ENCODE results near the gene CES4A.
"Not testable (repeated sequence)": the region's sequence is repeated elsewhere in the genome, so short reads cannot be mapped to it uniquely, and the experiment has no call there.

Gene CES4A

DNA sequence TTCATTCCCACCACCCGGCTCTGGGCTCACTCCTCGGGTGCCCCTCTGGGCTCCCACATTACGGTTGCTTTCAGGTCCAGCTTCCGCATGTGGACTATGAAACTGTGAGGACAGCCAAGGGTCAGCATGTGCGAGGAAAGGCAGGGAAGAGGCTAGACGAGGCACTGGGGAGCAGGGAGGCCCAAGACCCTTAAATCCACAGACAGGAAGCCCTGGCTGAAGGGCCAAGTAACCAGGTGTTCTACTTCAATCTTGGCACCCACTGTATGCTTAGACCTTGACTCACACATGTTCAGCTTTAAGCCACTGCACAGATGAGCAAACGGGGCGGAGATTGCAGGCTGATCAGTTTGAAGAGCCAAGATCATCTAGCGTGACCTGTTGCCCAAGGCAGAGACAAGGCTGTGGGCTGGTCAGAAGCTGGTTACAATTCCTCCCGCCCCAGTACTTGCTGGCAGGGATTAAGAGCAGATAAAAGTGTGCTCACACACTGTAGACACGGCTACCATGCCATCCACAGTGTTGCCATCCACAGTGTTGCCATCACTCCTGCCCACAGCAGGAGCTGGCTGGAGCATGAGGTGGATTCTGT is at the start of gene CES4A:
Gene CES4A, plus strand, starts transcription at position 393 of the 592 bp plus-strand sequence. Its CDS starts 184 bp downstream, at position 577.
- peak; percentile 46 for DNase-seq

DNA sequence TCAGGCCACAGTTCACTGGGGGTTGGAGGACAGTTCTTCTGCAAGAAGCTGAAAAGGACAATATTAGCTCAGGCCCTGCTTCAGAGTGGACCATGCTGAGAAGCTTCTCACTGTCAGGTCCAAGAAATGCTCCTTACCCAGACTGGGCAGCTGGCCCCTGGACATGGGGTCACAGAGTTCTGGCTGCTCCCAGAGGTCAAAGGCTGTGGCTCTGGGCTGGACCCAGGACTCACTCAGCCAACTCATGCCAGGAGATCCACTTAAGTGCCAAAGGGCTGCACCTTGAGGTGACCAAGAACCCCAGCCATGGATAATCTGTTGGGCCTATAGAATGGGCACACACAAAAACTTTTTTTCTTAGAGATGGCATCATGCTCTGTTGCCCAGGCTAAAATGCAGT is 49.0 kb upstream of the CES4A start:
- DNase-seq: no peak

DNA sequence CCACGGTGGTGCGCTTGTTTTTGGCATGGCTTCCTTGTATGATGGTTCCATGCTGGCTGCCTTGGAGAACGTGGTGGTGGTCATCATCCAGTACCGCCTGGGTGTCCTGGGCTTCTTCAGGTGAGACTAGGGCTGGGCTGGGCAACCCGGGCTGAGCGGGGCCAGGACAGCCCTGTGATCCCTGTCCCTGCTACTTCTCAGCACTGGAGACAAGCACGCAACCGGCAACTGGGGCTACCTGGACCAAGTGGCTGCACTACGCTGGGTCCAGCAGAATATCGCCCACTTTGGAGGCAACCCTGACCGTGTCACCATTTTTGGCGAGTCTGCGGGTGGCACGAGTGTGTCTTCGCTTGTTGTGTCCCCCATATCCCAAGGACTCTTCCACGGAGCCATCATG is 48.2 kb upstream of the CES4A start:
- DNase-seq: no peak

DNA sequence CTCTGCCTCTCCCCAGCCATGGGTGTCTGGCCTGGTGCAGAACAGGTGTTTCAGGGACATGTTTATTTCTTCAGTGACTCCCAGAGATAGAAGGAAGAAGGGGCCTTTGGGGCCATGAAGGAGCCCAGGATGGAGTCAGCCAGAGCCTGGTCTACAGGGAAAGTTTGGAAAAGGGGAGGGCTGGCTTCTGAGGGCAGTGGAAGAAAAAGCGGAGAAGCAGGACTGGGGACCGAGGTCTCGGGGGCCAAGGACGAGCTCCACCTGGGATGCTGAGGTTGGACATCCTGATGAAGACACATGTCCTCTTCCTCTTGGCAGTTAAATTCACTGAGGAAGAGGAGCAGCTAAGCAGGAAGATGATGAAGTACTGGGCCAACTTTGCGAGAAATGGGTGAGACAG is 45.4 kb upstream of the CES4A start:
- no peak for DNase-seq

DNA sequence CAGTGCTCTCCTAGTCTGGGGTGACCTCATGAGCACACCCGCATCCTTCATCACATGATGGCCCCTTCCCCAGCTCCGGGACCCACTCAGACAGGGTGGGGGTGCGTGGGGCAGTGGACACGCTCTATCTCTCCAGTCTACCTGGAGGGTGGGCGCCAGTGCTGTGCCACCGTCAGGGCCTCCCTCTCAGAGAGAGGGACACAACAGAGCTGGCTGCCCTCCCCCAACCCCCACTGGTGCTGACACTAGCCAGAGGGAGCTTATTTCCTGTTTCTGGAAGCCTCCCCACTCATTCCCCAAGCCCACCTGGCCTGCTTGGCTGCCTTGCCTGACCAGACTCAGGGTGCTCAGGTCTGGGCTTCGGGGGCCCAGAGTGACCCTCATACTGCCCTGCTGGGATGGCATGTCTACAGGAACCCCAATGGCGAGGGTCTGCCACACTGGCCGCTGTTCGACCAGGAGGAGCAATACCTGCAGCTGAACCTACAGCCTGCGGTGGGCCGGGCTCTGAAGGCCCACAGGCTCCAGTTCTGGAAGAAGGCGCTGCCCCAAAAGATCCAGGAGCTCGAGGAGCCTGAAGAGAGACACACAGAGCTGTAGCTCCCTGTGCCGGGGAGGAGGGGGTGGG is 44.8 kb upstream of the CES4A start:
- DNase-seq: no peak

DNA sequence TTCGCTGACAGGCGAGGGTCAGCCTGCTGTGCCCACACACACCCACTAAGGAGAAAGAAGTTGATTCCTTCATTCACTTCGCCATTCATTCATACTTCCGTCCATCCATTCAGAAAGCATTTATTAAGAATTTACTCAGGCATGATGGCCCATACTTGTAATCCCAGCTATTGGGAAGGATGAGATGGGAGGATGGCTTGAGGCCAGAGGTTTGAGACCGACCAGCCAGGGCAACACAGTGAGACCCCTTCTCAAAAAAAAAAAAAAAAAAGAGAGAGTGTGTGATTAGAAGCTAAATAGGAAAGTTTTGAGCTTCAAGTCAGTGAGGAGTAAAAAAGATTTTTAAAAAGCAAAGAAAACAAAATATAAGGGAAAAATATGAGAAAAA is 44.3 kb upstream of the CES4A start:
- no peak for DNase-seq

DNA sequence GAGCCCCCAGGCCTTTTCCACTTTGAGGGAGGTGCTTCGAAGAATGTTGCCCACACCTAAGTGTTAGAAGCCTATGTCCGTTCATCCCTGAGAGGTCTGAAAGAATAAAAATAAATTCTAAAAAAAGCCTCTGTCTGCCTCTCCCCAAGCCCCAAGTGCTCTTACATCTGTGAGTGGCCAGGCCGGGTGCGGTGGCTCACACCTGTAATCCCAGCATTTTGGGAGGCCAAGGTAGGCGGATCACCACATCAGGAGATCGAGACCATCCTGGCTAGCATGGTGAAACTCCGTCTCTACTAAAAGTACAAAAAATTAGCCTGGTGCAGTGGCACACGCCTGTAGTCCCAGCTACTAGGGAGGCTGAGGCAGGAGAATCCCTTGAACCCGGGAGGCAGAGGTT is 43.4 kb upstream of the CES4A start:
- DNase-seq: not testable (repeated sequence)

DNA sequence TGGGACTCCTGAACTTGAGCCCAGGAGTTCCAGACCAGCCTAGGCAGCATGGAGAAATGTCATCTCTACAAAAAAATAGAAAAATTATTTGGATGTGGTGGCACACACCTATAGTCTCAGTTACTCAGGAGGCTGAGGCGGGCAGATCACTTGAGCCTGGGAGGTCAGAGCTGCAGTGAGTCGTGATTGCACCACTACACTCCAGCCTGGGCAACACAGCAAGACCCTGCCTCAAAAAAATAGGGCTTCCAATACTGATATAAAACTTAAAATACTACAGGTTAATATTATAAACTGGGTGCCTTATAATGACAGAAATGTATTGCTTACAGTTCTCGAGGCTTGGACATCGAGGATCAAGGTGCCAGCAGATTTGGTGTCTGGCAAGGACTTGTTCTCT is 42.5 kb upstream of the CES4A start:
- no peak for DNase-seq

DNA sequence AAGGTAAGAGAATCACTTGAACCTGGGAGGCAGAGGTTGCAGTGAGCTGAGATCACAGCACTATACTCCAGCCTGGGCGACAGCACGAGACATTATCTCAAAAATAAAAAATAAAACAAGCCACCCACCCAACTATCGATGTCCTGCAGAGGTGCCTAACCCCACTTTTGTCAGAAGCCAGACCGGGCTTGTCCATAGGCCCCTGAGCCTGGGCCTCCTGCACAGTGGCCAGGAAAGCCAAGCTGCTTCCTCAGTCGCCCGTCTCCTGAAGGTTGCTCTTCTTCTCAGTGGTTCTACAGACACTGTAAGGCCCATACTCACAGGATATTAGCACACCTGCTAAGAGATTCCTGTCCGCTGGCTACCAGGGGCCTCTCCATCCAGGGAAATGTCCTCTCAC is 41.8 kb upstream of the CES4A start:
- no peak for DNase-seq

DNA sequence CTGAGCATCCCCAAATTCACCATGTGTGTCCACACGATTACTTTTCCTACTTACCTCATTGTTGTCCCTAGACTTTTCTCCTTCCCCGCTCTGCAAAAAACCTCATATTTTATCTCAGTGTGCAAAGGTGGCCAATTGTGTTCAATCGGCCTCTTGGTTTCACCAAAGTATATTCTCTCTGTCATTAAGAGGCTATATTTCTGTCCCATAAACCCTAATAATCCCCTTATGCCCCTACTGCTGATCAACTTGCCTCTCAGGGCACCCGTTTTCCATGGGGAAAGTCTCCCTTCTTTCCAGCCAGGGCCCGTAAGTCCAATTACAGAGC is 41.5 kb upstream of the CES4A start:
- DNase-seq: no peak

DNA sequence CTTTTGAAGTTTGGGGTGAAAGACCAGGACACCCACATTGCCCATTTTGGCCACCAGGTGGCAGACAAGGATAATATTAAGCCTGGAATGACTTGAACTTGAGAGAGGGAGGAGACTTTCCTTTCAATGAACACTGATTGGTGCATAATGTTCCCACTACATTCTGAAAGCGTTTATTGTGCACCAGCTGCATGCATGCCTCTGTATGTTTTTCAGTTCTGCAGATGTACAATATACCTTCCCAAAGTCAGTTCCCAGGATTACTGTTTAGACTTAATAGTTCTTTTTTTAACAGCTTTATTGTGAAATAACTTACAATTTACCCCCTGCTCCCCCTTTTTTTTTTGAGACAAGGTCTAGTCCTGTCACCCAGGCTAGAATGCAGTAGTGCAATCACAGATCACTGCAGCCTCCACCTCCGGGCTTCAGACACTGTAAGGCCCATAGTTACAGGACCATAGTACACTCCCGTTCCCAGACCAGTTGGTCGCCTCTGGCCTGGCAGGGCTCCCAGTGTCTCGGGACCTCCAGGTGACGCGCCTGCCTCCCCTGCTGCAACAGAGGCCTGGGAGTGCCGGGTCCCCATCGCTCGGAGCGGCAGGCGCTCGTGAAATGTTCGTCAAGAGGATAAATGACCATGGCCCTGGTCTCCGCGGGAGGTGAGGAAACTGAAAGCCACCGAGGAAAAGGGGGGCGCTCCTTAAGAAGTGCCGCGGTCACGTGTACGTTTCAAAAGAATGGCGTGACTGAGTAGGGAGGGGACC is 40.9 kb upstream of the CES4A start:
- DNase-seq: peak; percentile 91

DNA sequence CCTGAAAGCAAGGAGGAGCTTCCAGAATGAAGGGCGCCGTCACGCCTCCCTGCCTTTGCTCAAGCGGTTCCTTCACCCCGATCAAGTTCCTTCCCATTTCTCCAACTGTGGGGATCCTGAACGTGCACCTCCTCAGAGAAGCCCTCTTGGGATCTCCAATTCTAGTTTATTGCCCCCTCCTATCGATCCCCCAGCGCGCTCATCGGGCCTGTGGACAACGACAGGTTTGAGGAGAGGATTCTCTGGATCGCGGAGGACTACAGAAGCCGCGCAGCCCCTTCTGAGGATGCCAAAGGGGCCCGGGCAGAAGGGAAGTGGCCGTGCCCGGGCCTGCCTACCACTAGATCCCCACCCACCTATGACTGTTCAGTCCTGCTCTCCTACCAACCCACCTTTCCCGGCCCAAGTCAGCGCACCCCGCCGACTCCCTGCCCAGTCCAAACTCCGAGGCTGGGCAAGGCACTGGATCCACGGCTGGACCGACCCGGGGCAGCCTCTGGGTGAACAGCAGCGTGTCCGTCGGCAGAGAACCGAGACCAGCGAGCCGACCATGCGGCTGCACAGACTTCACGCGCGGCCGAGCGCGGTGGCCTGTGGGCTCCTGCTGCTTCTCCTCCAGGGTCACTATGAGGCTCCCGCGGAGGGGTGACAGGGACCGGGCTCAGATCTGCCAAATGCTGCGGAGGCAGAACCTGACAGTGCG is 40.1 kb upstream of the CES4A start:
- no peak for DNase-seq

DNA sequence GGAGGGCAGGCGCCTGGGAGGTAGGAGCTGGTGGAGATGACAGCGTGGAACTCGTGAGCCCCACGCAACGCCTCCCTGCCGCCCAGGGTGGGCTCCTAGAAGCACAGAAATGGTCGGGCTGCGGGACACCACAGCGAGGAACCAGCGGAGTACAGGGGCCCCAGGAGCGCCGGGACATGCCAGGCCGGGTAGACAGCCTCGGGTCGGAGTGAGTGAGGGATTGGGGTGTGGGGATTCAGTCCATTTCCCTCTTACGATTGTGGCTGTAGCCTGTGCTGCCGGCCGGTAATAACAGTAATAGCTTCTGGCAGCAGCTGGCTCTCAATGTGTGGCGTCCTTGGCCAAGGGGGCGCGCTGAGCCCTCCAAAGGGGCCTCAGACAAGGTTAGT is 39.6 kb upstream of the CES4A start:
- no peak for DNase-seq

DNA sequence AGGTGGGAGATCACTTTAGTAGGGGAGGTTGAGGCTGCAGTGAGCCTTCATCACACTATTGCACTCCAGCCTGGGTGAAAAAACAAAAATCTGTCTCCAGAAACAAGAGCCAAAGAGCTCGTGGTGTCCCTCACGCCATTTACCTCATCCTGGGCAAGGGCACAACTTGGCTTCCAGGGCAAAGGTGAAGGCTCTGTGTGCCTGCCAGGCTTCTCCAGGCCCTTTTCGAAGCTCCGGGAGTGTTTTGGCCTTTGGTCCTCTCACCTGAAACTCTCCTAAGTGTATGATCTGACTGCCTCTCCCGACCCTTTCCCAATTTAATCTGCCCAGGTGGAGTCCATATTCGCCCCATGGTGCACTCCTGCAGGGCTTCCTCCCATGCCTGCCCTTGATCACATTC is 38.9 kb upstream of the CES4A start:
- DNase-seq: no peak

DNA sequence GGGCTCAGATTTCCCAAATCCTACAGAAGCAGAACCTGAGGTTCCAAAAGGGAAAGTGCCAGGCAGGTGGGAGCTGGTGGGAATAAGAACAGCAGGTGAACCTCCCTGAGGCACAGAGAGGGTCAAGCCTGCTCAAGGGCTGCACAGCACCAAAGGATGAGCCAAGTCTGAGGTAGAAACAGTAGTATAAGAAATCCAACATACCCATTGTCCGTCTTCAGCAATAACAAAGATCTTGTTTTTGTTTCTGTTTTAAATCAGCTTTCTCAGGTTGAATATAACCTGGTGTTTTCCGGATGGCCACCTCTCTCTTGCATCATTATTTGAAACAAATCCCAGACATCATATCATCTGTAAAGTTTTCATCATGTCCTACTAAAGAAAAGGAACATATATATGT is 38.0 kb upstream of the CES4A start:
- DNase-seq: no peak

DNA sequence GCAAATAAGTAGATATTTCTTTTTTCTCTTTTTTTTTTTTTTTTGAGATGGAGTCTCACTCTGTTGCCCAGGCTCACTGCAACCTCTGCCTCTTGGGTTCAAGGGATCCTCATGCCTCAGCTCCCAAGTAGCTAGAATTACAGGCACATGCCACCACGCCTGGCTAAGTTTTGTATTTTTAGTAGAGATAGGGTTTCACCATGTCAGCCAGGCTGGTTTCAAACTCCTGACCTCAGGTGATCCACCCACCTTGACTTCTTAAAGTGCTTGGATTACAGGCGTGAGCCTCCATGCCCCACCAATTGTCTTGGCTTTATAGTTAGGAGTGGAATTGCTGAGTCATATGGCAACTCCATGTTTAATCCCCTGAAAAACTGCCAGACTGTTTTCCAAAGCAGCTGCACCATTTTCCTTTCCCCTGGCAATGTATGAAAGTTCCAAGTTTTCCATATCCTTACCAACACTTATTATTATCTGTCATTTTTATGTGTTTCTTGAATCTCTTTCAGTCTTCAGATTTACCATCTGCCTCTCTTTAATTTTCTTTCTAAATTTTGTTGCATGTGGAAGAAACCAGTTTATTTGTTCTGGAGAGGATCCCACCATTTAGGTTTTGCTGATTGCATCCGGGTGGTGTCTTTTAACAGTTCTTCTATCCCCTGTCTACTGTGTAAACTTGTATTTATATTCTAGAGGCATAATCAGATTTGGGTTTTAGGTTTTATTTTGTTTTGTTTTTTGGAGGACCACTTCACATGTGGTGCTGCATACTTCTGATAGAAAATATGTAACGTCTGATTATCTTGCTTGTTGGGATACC is 37.2 kb upstream of the CES4A start:
- no peak for DNase-seq

DNA sequence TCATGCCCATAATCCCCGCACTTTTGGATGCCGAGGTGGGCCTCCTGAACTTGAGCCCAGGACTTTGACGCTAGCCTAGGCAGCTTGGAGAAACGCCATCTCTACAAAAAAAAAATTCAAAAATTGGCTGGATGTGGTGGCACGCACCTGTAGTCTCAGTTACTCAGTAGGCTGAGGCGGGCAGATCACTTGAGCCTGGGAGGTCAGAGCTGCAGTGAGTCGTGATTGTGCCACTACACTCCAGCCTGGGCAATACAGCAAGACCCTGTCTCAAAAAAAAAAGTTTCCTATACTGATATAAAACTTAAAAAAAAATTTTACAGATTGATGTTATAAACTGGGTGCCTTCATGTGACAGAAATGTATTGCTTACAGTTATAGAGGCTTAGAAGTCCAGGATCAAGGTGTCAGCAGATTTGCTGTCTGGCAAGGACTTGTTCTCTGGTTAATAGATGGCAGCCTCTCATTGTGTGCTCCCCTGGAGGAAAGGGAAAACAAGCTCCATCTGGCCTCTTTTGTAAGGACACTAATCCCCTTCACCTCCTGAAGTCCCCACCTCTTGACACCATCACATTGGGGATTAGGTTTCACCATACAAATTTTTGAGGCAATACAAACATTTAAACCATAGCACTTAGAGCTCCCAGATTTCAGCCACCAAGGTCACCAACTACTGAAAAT is 35.8 kb upstream of the CES4A start:
- DNase-seq: no peak

DNA sequence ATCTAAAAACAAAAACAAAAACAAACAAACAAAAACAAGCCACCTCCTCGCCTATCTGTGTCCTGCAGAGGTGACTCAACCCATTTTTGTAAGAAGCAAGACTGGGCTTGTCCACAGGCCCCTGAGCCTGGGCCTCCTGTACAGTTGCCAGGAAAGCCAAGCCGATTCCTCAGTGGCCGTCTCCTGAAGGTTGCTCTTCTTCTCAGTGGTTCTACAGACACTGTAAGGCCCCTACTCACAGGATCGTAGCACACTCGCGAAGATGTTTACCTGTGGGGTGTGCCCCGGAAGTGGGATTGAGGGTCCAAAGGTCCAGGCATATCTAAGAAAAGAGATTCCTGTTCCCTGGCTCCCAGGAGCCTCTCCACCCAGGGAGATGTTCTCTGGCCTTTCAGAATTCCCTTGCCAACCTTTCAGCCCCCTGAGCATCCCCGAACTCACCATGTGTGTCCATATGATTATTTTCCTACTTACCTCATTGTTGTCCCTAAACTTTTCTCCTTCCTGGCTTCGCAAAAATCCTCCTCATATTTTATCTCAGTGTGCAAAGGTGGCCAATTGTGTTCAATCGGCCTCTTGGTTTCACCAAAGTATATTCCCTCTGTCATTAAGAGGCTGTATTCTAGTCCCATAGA is 34.8 kb upstream of the CES4A start:
- DNase-seq: no peak

DNA sequence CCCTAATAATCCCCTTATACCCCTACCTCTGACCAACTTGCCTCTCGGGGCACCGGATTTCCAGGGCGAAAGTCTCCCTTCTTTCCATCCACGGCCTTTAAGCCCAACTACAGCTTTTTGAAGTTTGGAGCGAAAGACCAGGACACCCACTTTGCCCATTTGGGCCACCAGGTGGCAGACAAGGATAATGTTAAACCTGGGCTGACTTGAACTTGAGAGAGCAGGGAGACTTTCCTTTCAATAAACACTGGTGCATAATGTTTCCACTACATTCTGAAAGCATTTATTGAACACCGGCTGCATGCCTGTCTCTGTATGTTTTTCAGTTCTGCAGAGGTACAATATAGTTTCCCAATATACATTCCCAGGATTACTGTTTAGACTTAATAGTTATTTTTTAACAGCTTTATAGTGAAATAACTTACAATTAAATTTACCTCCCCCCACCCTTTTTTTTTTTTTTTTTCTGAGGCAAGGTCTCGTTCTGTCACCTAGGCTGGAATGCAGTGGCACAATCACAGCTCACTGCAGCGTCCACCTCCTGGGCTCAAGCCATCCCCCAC is 34.2 kb upstream of the CES4A start:
- peak; percentile 88 for DNase-seq

DNA sequence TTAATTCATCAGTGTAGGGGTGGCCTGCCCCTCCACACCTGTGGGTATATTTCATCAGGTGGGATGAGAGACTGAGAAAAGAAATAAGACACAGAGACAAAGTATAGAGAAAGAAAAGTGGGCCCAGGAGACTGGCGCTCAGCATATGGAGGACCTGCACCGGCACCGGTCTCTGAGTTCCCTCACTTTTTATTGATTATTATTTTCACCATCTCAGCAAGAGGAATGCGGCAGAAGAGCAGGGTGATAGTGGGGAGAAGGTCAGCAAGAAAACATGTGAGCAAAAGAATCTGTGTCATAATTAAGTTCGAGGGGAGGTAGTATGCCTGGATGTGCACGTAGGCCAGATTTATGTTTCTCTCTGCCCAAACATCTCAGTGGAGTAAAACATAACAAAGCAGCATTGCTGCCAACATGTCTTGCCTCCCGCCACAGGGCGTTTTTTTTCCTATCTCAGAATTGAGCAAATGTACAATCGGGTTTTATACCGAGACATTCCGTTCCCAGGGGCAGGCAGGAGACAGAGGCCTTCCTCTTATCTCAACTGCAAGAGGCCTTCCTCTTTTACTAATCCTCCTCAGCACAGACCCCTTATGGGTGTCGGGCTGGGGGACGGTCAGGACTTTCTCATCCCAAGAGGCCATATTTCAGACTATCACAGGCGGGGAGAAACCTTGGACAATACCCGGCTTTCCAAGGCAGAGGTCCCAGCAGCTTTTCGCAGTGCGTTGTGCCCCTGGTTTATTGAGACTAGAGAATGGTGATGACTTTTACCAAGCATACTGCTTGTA is 32.8 kb upstream of the CES4A start:
- not testable (repeated sequence) for DNase-seq

DNA sequence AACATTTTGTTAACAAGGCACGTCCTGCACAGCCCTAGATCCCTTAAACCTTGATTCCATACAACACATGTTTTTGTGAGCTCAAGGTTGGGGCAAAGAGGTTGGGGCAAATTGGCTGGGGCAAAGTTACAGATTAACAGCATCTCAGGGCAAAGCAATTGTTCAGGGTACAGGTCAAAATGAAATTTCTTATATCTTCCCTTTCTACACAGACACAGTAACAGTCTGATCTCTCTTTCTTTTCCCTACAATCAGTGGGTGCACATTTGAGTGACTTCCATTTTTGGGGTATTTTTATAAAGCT is 32.3 kb upstream of the CES4A start:
- not testable (repeated sequence) for DNase-seq
